ENCODE data around the gene SKI. TPM values are rescaled to one million over a fixed set of nuclear protein-coding genes. Genes with fewer than 3 reads are reported as not detected.
A peak's percentile ranks its signal among the peaks of the same experiment; 100 is the strongest.

The SKI gene
- total RNA-seq, 1 donor from 2014 or later = 116 TPM

- Mint-ChIP-seq H3K9me3 (ENCODE audit: low read depth) (no peaks in the 10 kb centered on the region), H3K36me3 (ENCODE audit: low read depth) (no peaks in the 10 kb centered on the region), H3K27ac (ENCODE audit: unreplicated experiment) (peak overlapping the region; percentile 94), H3K27me3 (ENCODE audit: low read depth) (no peaks in the 10 kb centered on the region), H3K4me1 (ENCODE audit: low read depth) (peaks cover 36% of the 10 kb centered on the region), H3K4me3 (ENCODE audit: unreplicated experiment) (peak overlapping the region; percentile 38)
- TF ChIP-seq CTCF (IDR thresholded peaks at IDR 0.05) = peak; percentile 63
- DNase-seq (ENCODE audit: low spot score) = no peak
These were observed 15.3 kb upstream of the SKI start for GRCh38 chr1:2212532-2213491.

GRCh38 chr1:2213576-2214505, 14.3 kb upstream of the SKI start:
- no peak overlapping the region for H3K4me3 Mint-ChIP-seq (ENCODE audit: unreplicated experiment)
- no peaks in the 10 kb centered on the region for H3K27me3 Mint-ChIP-seq (ENCODE audit: low read depth)
- no peak for DNase-seq (ENCODE audit: low spot score)
- TF ChIP-seq CTCF (IDR thresholded peaks at IDR 0.05) = no peak
- no peaks in the 10 kb centered on the region for H3K36me3 Mint-ChIP-seq (ENCODE audit: low read depth)
- peaks cover 26% of the 10 kb centered on the region for H3K4me1 Mint-ChIP-seq (ENCODE audit: low read depth)
- peaks cover 2% of the 10 kb centered on the region for H3K9me3 Mint-ChIP-seq (ENCODE audit: low read depth)
- peak overlapping the region; percentile 94 for H3K27ac Mint-ChIP-seq (ENCODE audit: unreplicated experiment)

- DNase-seq (ENCODE audit: low spot score) = no peak
- H3K27ac Mint-ChIP-seq (ENCODE audit: unreplicated experiment) = no peak overlapping the region
- peaks cover 18% of the 10 kb centered on the region for H3K4me1 Mint-ChIP-seq (ENCODE audit: low read depth)
These were observed 13.4 kb upstream of the SKI start for GRCh38 chr1:2214541-2215241.

GRCh38 chr1:2215329-2215728, 12.8 kb upstream of the SKI start:
- H3K36me3 Mint-ChIP-seq (ENCODE audit: low read depth) = no peaks in the 10 kb centered on the region
- no peak overlapping the region for H3K4me3 Mint-ChIP-seq (ENCODE audit: unreplicated experiment)
- TF ChIP-seq CTCF (IDR thresholded peaks at IDR 0.05) = no peak
- H3K9me3 Mint-ChIP-seq (ENCODE audit: low read depth) = peaks cover 5% of the 10 kb centered on the region
- H3K27ac Mint-ChIP-seq (ENCODE audit: unreplicated experiment) = no peak overlapping the region
- H3K27me3 Mint-ChIP-seq (ENCODE audit: low read depth) = no peaks in the 10 kb centered on the region
- H3K4me1 Mint-ChIP-seq (ENCODE audit: low read depth) = peaks cover 14% of the 10 kb centered on the region
- DNase-seq (ENCODE audit: low spot score) = no peak

More at GRCh38 chr1:2214541-2215241, 13.4 kb upstream of the SKI start:
- peaks cover 5% of the 10 kb centered on the region for H3K9me3 Mint-ChIP-seq (ENCODE audit: low read depth)
- TF ChIP-seq CTCF (IDR thresholded peaks at IDR 0.05) = no peak
- H3K36me3 Mint-ChIP-seq (ENCODE audit: low read depth) = no peaks in the 10 kb centered on the region
- H3K27me3 Mint-ChIP-seq (ENCODE audit: low read depth) = no peaks in the 10 kb centered on the region
- no peak overlapping the region for H3K4me3 Mint-ChIP-seq (ENCODE audit: unreplicated experiment)
